ENCODE data around the gene PAK4. TPM values are rescaled to one million over a fixed set of nuclear protein-coding genes. Genes with fewer than 3 reads are reported as not detected.
A peak's percentile ranks its signal among the peaks of the same experiment; 100 is the strongest.

The PAK4 gene
- total and polyA plus RNA-seq, 2 of the 13 experiments (the other 11 are each of a cell fraction or from before 2014, with no cell fraction given), result 9.5 to 17.8 TPM

- TF ChIP-seq ZNF564 (CRISPR knock-in tag; IDR thresholded peaks at IDR 0.05) (no peak), LRRFIP1 (CRISPR knock-in tag; conservative IDR thresholded peaks at IDR 0.05) (no peak), TBP (CRISPR knock-in tag; IDR thresholded peaks at IDR 0.05) (no peak)
These were observed 42.0 kb upstream of the PAK4 start (continued) for GRCh38 chr19:39083599-39083982.

GRCh38 chr19:39083983-39084731 lies 41.4 kb upstream of the PAK4 start, which contains the start of gene ACP7:
TSS of gene ACP7 (plus strand) at chr19:39084368. CDS start at chr19:39085270, 902 bp downstream.
- FAIRE-seq (no peak), ATAC-seq (peak; percentile 29; the same call in 2 of the 3 replicates), DNase-seq (ENCODE audit: low spot score) (no peak)
- H3K4me1 ChIP-seq (ENCODE audit: insufficient read depth, low read length), result peaks cover 7% of the 10 kb centered on the region; the same call in 1 of the 2 replicates
- no peaks in the 10 kb centered on the region for H3K79me2 ChIP-seq (ENCODE audit: insufficient read depth, low read length)
- no TSS peak for BruUV-seq (replicated peaks)
- no peaks in the 10 kb centered on the region for H3K36me3 ChIP-seq (replicated peaks in 1 of 2; ENCODE audit: control insufficient read depth in 1 of 2, insufficient read depth in 2 of 2, low read length in 2 of 2)
- H3K27me3 ChIP-seq (ENCODE audit: control insufficient read depth in 1 of 2, insufficient read depth in 2 of 2, low read length in 2 of 2), result peaks cover 3 to 27% of the 10 kb centered on the region in 2 experiments
- no peak within 1 kb of the TSS for H3K9ac ChIP-seq (ENCODE audit: insufficient read depth, low read depth, low read length)
- no peak within 1 kb of the TSS for H3K4me2 ChIP-seq (ENCODE audit: low read depth, low read length)
- 33% methylated on average over 32 of the region's 54 CpGs for WGBS (ENCODE audit: low lambda C conversion rate)
- no peak within 1 kb of the TSS for H3K4me3 ChIP-seq (replicated peaks in 1 of 3; ENCODE audit: insufficient read depth in 1 of 3, low read depth in 2 of 3, low read length in 3 of 3)
- H3K27ac ChIP-seq (ENCODE audit: extremely low read length, insufficient read depth, low read length), result no peak within 1 kb of the TSS
- CTCF ChIA-PET (ENCODE audit: low intra/inter-chr PET ratio, low total read pairs), result no interaction called here
- POLR2A ChIA-PET, result no interaction called here
- H3K9me3 ChIP-seq (ENCODE audit: low read length), result no peaks in the 10 kb centered on the region
- intact Hi-C loops (cut with micrococcal nuclease; ENCODE audit: unreplicated experiment) (no loop called here), in situ Hi-C loops (cut with HindIII; ENCODE audit: extremely low pct_ligation_motif_present, low pct_unique_long_range_greater_than_20kb) (no loop called here)
- H4K20me1 ChIP-seq (ENCODE audit: insufficient read depth, low read length), result no peaks in the 10 kb centered on the region
- H2AFZ ChIP-seq (ENCODE audit: low read length), result no peak within 1 kb of the TSS
- TF ChIP-seq SMC3 (IDR thresholded peaks at IDR 0.05; ENCODE audit: low read length) (no peak), ZBTB7B (CRISPR knock-in tag; IDR thresholded peaks at IDR 0.05) (no peak), MEF2D (CRISPR knock-in tag; IDR thresholded peaks at IDR 0.05) (no peak), HNRNPK (IDR thresholded peaks at IDR 0.05; ENCODE audit: low read depth, low read length, poor library complexity, severe bottlenecking) (no peak), MIXL1 (CRISPR knock-in tag; IDR thresholded peaks at IDR 0.05) (no peak), JUND (CRISPR knock-in tag; IDR thresholded peaks at IDR 0.05) (no peak), TBP (CRISPR knock-in tag; IDR thresholded peaks at IDR 0.05) (no peak), BCL6 (CRISPR knock-in tag; IDR thresholded peaks at IDR 0.05) (no peak), RXRA (CRISPR knock-in tag; IDR thresholded peaks at IDR 0.05) (no peak), SRSF9 (IDR thresholded peaks at IDR 0.05; ENCODE audit: borderline replicate concordance, insufficient read depth, low read depth, low read length, poor library complexity, severe bottlenecking) (no peak), ZNF552 (CRISPR knock-in tag; IDR thresholded peaks at IDR 0.05; ENCODE audit: borderline replicate concordance) (no peak), KMT2A (CRISPR knock-in tag; IDR thresholded peaks at IDR 0.05) (no peak), AGO1 (IDR thresholded peaks at IDR 0.05; ENCODE audit: low read depth, low read length, poor library complexity, severe bottlenecking) (no peak), ZNF253 (CRISPR knock-in tag; IDR thresholded peaks at IDR 0.05; ENCODE audit: borderline replicate concordance) (no peak), PBX3 (CRISPR knock-in tag; IDR thresholded peaks at IDR 0.05; ENCODE audit: borderline replicate concordance) (no peak), ZSCAN20 (CRISPR knock-in tag; IDR thresholded peaks at IDR 0.05; ENCODE audit: borderline replicate concordance) (no peak)

All from HepG2 (cell line).